Mesendoderm (in vitro differentiated cells): Measurements from ENCODE around the gene TMEM253.

Experiments used
- DNase-seq: peaks from one replicate; pipeline ENCODE4 v3.0.0; 2013
- H2AK5ac ChIP-seq: 2 replicates; pipeline ENCODE4 v1.6.1; 2013; ENCODE audit warnings: low read length, inconsistent platforms
- H2BK120ac ChIP-seq: 2 replicates; pipeline ENCODE4 v1.6.1; 2013; ENCODE audit warnings: low read depth, mild to moderate bottlenecking, low read length, moderate library complexity, mixed read lengths
- H2BK15ac ChIP-seq: replicated peaks from 2 replicates; pipeline ENCODE4 v1.6.1; 2013; ENCODE audit warnings: low read depth, mild to moderate bottlenecking, moderate library complexity
- H2BK5ac ChIP-seq: 2 replicates; pipeline ENCODE4 v1.6.1; 2013; ENCODE audit warnings: low read length, inconsistent platforms
- H3K18ac ChIP-seq: 2 replicates; pipeline ENCODE4 v1.6.1; 2013; ENCODE audit warnings: mild to moderate bottlenecking, low read length, mixed read lengths
- H3K23ac ChIP-seq: one replicate; pipeline ENCODE4 v1.6.1; 2013; ENCODE audit warnings: low read length
- H3K27ac ChIP-seq: 2 replicates; pipeline ENCODE4 v1.5.1; 2013; ENCODE audit warnings: low read depth, mild to moderate bottlenecking, inconsistent platforms, low read length, moderate library complexity
- H3K27me3 ChIP-seq: 2 replicates; pipeline ENCODE4 v1.6.1; 2013; ENCODE audit warnings: low read length, control low read depth, mild to moderate bottlenecking, inconsistent platforms; ENCODE audit not compliant: insufficient read depth, poor library complexity
- H3K36me3 ChIP-seq: 2 replicates; pipeline ENCODE4 v1.6.1; 2013; ENCODE audit warnings: low read length, inconsistent platforms; ENCODE audit not compliant: control insufficient read depth, insufficient read depth
- H3K4ac ChIP-seq: one replicate; pipeline ENCODE4 v1.6.1; 2013; ENCODE audit warnings: low read depth, mild to moderate bottlenecking, low read length, moderate library complexity
- H3K4me1 ChIP-seq: 2 replicates; pipeline ENCODE4 v1.6.1; 2013; ENCODE audit warnings: low read depth, low read length, inconsistent platforms; ENCODE audit not compliant: control insufficient read depth
- H3K4me2 ChIP-seq: 2 replicates; pipeline ENCODE4 v1.6.1; 2013; ENCODE audit warnings: low read length
- H3K4me3 ChIP-seq: 2 replicates; pipeline ENCODE4 v1.5.1; 2013; ENCODE audit warnings: mild to moderate bottlenecking, low read length
- H3K56ac ChIP-seq: one replicate; pipeline ENCODE4 v1.6.1; 2013; ENCODE audit warnings: low read length
- H3K79me1 ChIP-seq: 2 replicates; pipeline ENCODE4 v1.6.1; 2013; ENCODE audit warnings: low read length, inconsistent platforms
- H3K79me2 ChIP-seq: 2 replicates; pipeline ENCODE4 v1.6.1; 2013; ENCODE audit warnings: mild to moderate bottlenecking, low read length; ENCODE audit not compliant: control insufficient read depth, insufficient read depth
- H3K9ac ChIP-seq: 2 replicates; pipeline ENCODE4 v1.6.1; 2013; ENCODE audit warnings: low read length, inconsistent platforms
- H4K5ac ChIP-seq: one replicate; pipeline ENCODE4 v1.6.1; 2013; ENCODE audit warnings: low read length
- H4K8ac ChIP-seq: one replicate; pipeline ENCODE4 v1.6.1; 2013; ENCODE audit warnings: low read depth, mild to moderate bottlenecking, control low read depth, low read length, moderate library complexity
- WGBS: extraction: QIAGEN DNeasy Blood & Tissue Kit; methylation state at CpG from one replicate; pipeline ENCODE4 v1.1.7; 2013; ENCODE audit warnings: low lambda C conversion rate, missing lambda C conversion rate; ENCODE audit not compliant: insufficient coverage; ENCODE audit errors: extremely low coverage; 5-methylcytosine and 5-hydroxymethylcytosine counted together

Gene TMEM253

GRCh38 chr14:21070083-21070609 lies 30.7 kb upstream of the TMEM253 start, which contains the start of gene ARHGEF40:
Gene ARHGEF40 (plus strand): TSS chr14:21070304. CDS start chr14:21070397, 93 bp downstream.
- H3K4me1 ChIP-seq: peaks cover 5% of the 10 kb centered on the region
- H2AK5ac ChIP-seq: no peak within 1 kb of the TSS
- peak; percentile 63 for DNase-seq
- peak within 1 kb of the TSS; percentile 98 for H3K23ac ChIP-seq
- peak within 1 kb of the TSS; percentile 98 for H2BK5ac ChIP-seq
- H3K79me2 ChIP-seq: peaks cover 3% of the 10 kb centered on the region
- H3K9ac ChIP-seq: peak within 1 kb of the TSS; percentile 98
- H3K4me2 ChIP-seq: peak within 1 kb of the TSS; percentile 97
- WGBS: no CpG with 5 or more reads among the region's 63 CpGs
- peaks cover 2% of the 10 kb centered on the region for H3K36me3 ChIP-seq
- H3K4me3 ChIP-seq: peak within 1 kb of the TSS; percentile 89
- no peak within 1 kb of the TSS for H4K5ac ChIP-seq
- H4K8ac ChIP-seq: no peak within 1 kb of the TSS
- peak within 1 kb of the TSS; percentile 16 for H2BK120ac ChIP-seq
- H3K27ac ChIP-seq: peak within 1 kb of the TSS; percentile 99
- peak within 1 kb of the TSS; percentile 99 for H3K56ac ChIP-seq
- peak within 1 kb of the TSS; percentile 77 for H3K18ac ChIP-seq
- H3K4ac ChIP-seq: peak within 1 kb of the TSS; percentile 74
- no peak within 1 kb of the TSS for H2BK15ac ChIP-seq
- no peaks in the 10 kb centered on the region for H3K27me3 ChIP-seq
- peaks cover 8% of the 10 kb centered on the region for H3K79me1 ChIP-seq

- Histone ChIP-seq H2BK15ac (no peak overlapping the region), H4K5ac (no peak overlapping the region), H3K4me2 (peak overlapping the region; percentile 97), H3K27me3 (no peaks in the 10 kb centered on the region), H4K8ac (no peak overlapping the region), H3K36me3 (peaks cover 5% of the 10 kb centered on the region), H3K79me1 (peaks cover 8% of the 10 kb centered on the region), H2AK5ac (no peak overlapping the region), H3K4me1 (peaks cover 5% of the 10 kb centered on the region), H3K4me3 (peak overlapping the region; percentile 89), H3K18ac (peak overlapping the region; percentile 77), H3K4ac (peak overlapping the region; percentile 46), H3K56ac (peak overlapping the region; percentile 99), H2BK120ac (peak overlapping the region; percentile 8), H2BK5ac (peak overlapping the region; percentile 98), H3K79me2 (peaks cover 3% of the 10 kb centered on the region), H3K23ac (peak overlapping the region; percentile 98), H3K9ac (peak overlapping the region; percentile 98), H3K27ac (peak overlapping the region; percentile 99)
- WGBS: no CpG with 5 or more reads among the region's 23 CpGs
- peak; percentile 94 for DNase-seq
Measured at GRCh38 chr14:21070610-21071224, 30.1 kb upstream of the TMEM253 start.

- peak overlapping the region; percentile 89 for H3K4me3 ChIP-seq
- no peak overlapping the region for H4K8ac ChIP-seq
- peak overlapping the region; percentile 95 for H3K18ac ChIP-seq
- peak; percentile 98 for DNase-seq
- H2BK120ac ChIP-seq: peak overlapping the region; percentile 14
- peak overlapping the region; percentile 98 for H3K23ac ChIP-seq
- H3K79me1 ChIP-seq: peaks cover 8% of the 10 kb centered on the region
- no CpG with 5 or more reads among the region's 37 CpGs for WGBS
- H3K79me2 ChIP-seq: peaks cover 3% of the 10 kb centered on the region
- H2BK5ac ChIP-seq: peak overlapping the region; percentile 98
- H3K56ac ChIP-seq: peak overlapping the region; percentile 99
- H3K36me3 ChIP-seq: peaks cover 8% of the 10 kb centered on the region
- peak overlapping the region; percentile 97 for H3K4me2 ChIP-seq
- peaks cover 5% of the 10 kb centered on the region for H3K4me1 ChIP-seq
- H3K4ac ChIP-seq: peak overlapping the region; percentile 46
- H2BK15ac ChIP-seq: no peak overlapping the region
- peak overlapping the region; percentile 12 for H4K5ac ChIP-seq
- H3K27ac ChIP-seq: peak overlapping the region; percentile 99
- peak overlapping the region; percentile 98 for H3K9ac ChIP-seq
- no peaks in the 10 kb centered on the region for H3K27me3 ChIP-seq
- peak overlapping the region; percentile 43 for H2AK5ac ChIP-seq
Measured at GRCh38 chr14:21071225-21072030, 29.4 kb upstream of the TMEM253 start.

GRCh38 chr14:21072031-21072473 lies 28.8 kb upstream of the TMEM253 start:
- no peaks in the 10 kb centered on the region for H3K27me3 ChIP-seq
- H3K79me1 ChIP-seq: peaks cover 8% of the 10 kb centered on the region
- H3K27ac ChIP-seq: peak overlapping the region; percentile 99
- peak overlapping the region; percentile 93 for H3K9ac ChIP-seq
- H3K56ac ChIP-seq: peak overlapping the region; percentile 99
- H3K4me2 ChIP-seq: peak overlapping the region; percentile 78
- H2AK5ac ChIP-seq: peak overlapping the region; percentile 43
- H3K4me1 ChIP-seq: peaks cover 5% of the 10 kb centered on the region
- H3K18ac ChIP-seq: peak overlapping the region; percentile 95
- H3K4ac ChIP-seq: no peak overlapping the region
- no peak overlapping the region for H4K8ac ChIP-seq
- H3K23ac ChIP-seq: peak overlapping the region; percentile 9
- no CpG with 5 or more reads among the region's 4 CpGs for WGBS
- no peak overlapping the region for H2BK15ac ChIP-seq
- H2BK120ac ChIP-seq: no peak overlapping the region
- peak; percentile 70 for DNase-seq
- H2BK5ac ChIP-seq: peak overlapping the region; percentile 95
- H3K79me2 ChIP-seq: peaks cover 3% of the 10 kb centered on the region
- peak overlapping the region; percentile 46 for H3K4me3 ChIP-seq
- H4K5ac ChIP-seq: peak overlapping the region; percentile 12
- H3K36me3 ChIP-seq: peaks cover 11% of the 10 kb centered on the region

GRCh38 chr14:21072781-21073339 lies 28.0 kb upstream of the TMEM253 start:
- Histone ChIP-seq H3K27ac (no peak overlapping the region), H2BK5ac (no peak overlapping the region)

More at GRCh38 chr14:21072781-21073339, 28.0 kb upstream of the TMEM253 start:
- peak overlapping the region; percentile 99 for H3K56ac ChIP-seq
- no peak overlapping the region for H3K4me2 ChIP-seq
- H3K79me1 ChIP-seq: peaks cover 8% of the 10 kb centered on the region
- no peak overlapping the region for H4K5ac ChIP-seq
- no peak for DNase-seq
- H3K9ac ChIP-seq: no peak overlapping the region
- H3K4ac ChIP-seq: no peak overlapping the region
- no peak overlapping the region for H2BK120ac ChIP-seq
- H3K18ac ChIP-seq: no peak overlapping the region
- no peak overlapping the region for H3K23ac ChIP-seq
- no peak overlapping the region for H4K8ac ChIP-seq
- H3K27me3 ChIP-seq: no peaks in the 10 kb centered on the region
- no peak overlapping the region for H3K4me3 ChIP-seq
- H3K4me1 ChIP-seq: peaks cover 5% of the 10 kb centered on the region
- WGBS: no CpG with 5 or more reads among the region's 9 CpGs
- H2AK5ac ChIP-seq: no peak overlapping the region
- H3K36me3 ChIP-seq: peaks cover 13% of the 10 kb centered on the region
- H3K79me2 ChIP-seq: peaks cover 3% of the 10 kb centered on the region
- H2BK15ac ChIP-seq: no peak overlapping the region
